BE2C (cell line): Measurements from ENCODE around the gene GEMIN8. TPM values are rescaled to one million over a fixed set of nuclear protein-coding genes. Genes with fewer than 3 reads are reported as not detected.

ENCODE experiments used
- DNase-seq: peaks from one replicate; pipeline ENCODE4 v3.0.0-alpha.2; 2020
- H3K27me3 ChIP-seq: fragments of 250-450 bp; sonication (Bioruptor Pico); 2 replicates; pipeline ENCODE4 v1.5.1; 2020; ENCODE audit warnings: mild to moderate bottlenecking
- H3K36me3 ChIP-seq: fragments of 250-450 bp; sonication (Bioruptor Pico); 2 replicates; pipeline ENCODE4 v1.5.1; 2020; ENCODE audit warnings: mild to moderate bottlenecking
- H3K4me1 ChIP-seq: fragments of 250-450 bp; sonication (Bioruptor Pico); 2 replicates; pipeline ENCODE4 v1.5.1; 2020
- H3K4me3 ChIP-seq: 2 replicates; pipeline ENCODE4 v1.5.1; 2011; ENCODE audit warnings: low read depth, low read length
- H3K9me3 ChIP-seq: fragments of 250-450 bp; sonication (Bioruptor Pico); 2 replicates; pipeline ENCODE4 v1.5.1; 2020
- CTCF ChIP-seq: IDR thresholded peaks from 2 replicates; pipeline ENCODE4 v1.5.1; 2012; ENCODE audit warnings: mild to moderate bottlenecking, low read depth, low read length
- polyA plus RNA-seq: library from polyadenylated mRNA; unstranded; fragments of >200 nt; gene quantifications from one replicate; pipeline ENCODE4 v1.2.1, GENCODE V29; 2012; ENCODE audit warnings: low read depth, missing spikeins; ENCODE audit not compliant: insufficient read length, insufficient read depth

GEMIN8 gene
- polyA plus RNA-seq: 42.9 TPM

GRCh38 chrX:14029425-14030173 is at the start of gene GEMIN8:
TSS of gene GEMIN8 (minus strand) at chrX:14029892. CDS start at chrX:14021478, 8,414 bp downstream.
- Histone ChIP-seq H3K4me1 (peaks cover 11% of the 10 kb centered on the region), H3K36me3 (no peaks in the 10 kb centered on the region), H3K4me3 (peak within 1 kb of the TSS; percentile 67), H3K9me3 (no peaks in the 10 kb centered on the region), H3K27me3 (no peaks in the 10 kb centered on the region)
- TF ChIP-seq CTCF: no peak
- DNase-seq: peak; percentile 91

- H3K36me3 ChIP-seq: no peaks in the 10 kb centered on the region
- H3K9me3 ChIP-seq: no peaks in the 10 kb centered on the region
- no peaks in the 10 kb centered on the region for H3K27me3 ChIP-seq
- no peak for TF ChIP-seq CTCF
- H3K4me1 ChIP-seq: no peaks in the 10 kb centered on the region
- DNase-seq: no peak
- no peak overlapping the region for H3K4me3 ChIP-seq
Measured at GRCh38 chrX:14076639-14077038, 46.9 kb upstream of the GEMIN8 start.

- Histone ChIP-seq H3K27me3 (no peaks in the 10 kb centered on the region), H3K4me1 (no peaks in the 10 kb centered on the region), H3K4me3 (no peak overlapping the region), H3K9me3 (no peaks in the 10 kb centered on the region), H3K36me3 (no peaks in the 10 kb centered on the region)
- no peak for TF ChIP-seq CTCF
- no peak for DNase-seq
Measured at GRCh38 chrX:14073556-14073955, 43.9 kb upstream of the GEMIN8 start.

GRCh38 chrX:14073071-14073470 is 43.4 kb upstream of the GEMIN8 start:
- no peak for DNase-seq
- H3K36me3 ChIP-seq: no peaks in the 10 kb centered on the region
- H3K9me3 ChIP-seq: no peaks in the 10 kb centered on the region
- no peak overlapping the region for H3K4me3 ChIP-seq
- TF ChIP-seq CTCF: no peak
- no peaks in the 10 kb centered on the region for H3K4me1 ChIP-seq
- H3K27me3 ChIP-seq: no peaks in the 10 kb centered on the region

GRCh38 chrX:14065800-14066199 is 36.1 kb upstream of the GEMIN8 start:
- H3K4me1 ChIP-seq: no peaks in the 10 kb centered on the region
- H3K4me3 ChIP-seq: no peak overlapping the region
- H3K9me3 ChIP-seq: no peaks in the 10 kb centered on the region
- no peaks in the 10 kb centered on the region for H3K27me3 ChIP-seq
- H3K36me3 ChIP-seq: no peaks in the 10 kb centered on the region
- no peak for DNase-seq
- TF ChIP-seq CTCF: no peak

- no peak for DNase-seq
- H3K4me1 ChIP-seq: no peaks in the 10 kb centered on the region
- no peak for TF ChIP-seq CTCF
- H3K36me3 ChIP-seq: no peaks in the 10 kb centered on the region
- no peaks in the 10 kb centered on the region for H3K27me3 ChIP-seq
- no peaks in the 10 kb centered on the region for H3K9me3 ChIP-seq
- no peak overlapping the region for H3K4me3 ChIP-seq
Measured at GRCh38 chrX:14064626-14065432, 35.1 kb upstream of the GEMIN8 start.
